K562 (cell line): Measurements from ENCODE around the gene TRPC3. TPM values are rescaled to one million over a fixed set of nuclear protein-coding genes. Genes with fewer than 3 reads are reported as not detected.

Experiments
- ATAC-seq: fragments of 200-7000 bp; cut with Tn5 transposase; 3 replicates; pipeline ENCODE4 v1.9.1; 2020; ENCODE audit warnings: moderate library complexity
- BruUV-seq: library from RNA; stranded (reverse); fragments of 400-500 nt; replicated peaks from 2 replicates; lab custom pipeline; 2021; lab: Mats Ljungman, UMichigan
- CTCF ChIA-PET: fragments of 300-600 bp; formaldehyde crosslinking; extraction: SDS; loops from one replicate; lab custom pipeline; 2021; ENCODE audit warnings: low intra/inter-chr PET ratio; lab: Yijun Ruan, JAX
- POLR2A ChIA-PET: fragments of 300-600, 350-650 bp; sonication (Branson Sonifier 250); formaldehyde crosslinking; extraction: SDS; loops from one replicate; lab custom pipeline; 2021; ENCODE audit warnings: antibody characterized with exemption, inconsistent platforms; lab: Yijun Ruan, JAX
- DNase-seq, 4 experiments: peaks; one replicate each; pipeline versions ENCODE4 v3.0.0 to v3.0.0-alpha.2; 2011 to 2018; ENCODE audit warnings: low spot score in 3 of 4, mixed read lengths in 3 of 4; ENCODE audit errors: extremely low read depth in 1 of 4
- FAIRE-seq: peaks from 2 replicates; lab custom pipeline; 2011; peaks lifted over from hg19 to GRCh38; lab: Jason Lieb, UNC
- H2AFZ ChIP-seq: 2 replicates; pipeline ENCODE4 v1.6.0; 2011; ENCODE audit warnings: low read depth, low read length, control low read depth, inconsistent platforms
- H3K27ac ChIP-seq: fragments of 200-600 bp; 3 replicates; pipeline ENCODE4 v1.8.0; 2011; ENCODE audit warnings: low read depth, mild to moderate bottlenecking, control low read depth, inconsistent platforms, low read length, moderate library complexity, mixed read lengths; ENCODE audit errors: extremely low read depth
- H3K27me3 ChIP-seq, 2 experiments: fragments of 300-600 bp in 1 of 2; 2 replicates in 1 of 2; 3 replicates in 1 of 2; pipeline versions ENCODE4 v1.6.0 to v1.8.0; 2011; ENCODE audit warnings: inconsistent platforms in 2 of 2, low read length in 2 of 2, mild to moderate bottlenecking in 1 of 2, mixed read lengths in 1 of 2, moderate library complexity in 1 of 2; ENCODE audit not compliant: control insufficient read depth in 2 of 2, insufficient read depth in 2 of 2
- H3K36me3 ChIP-seq: fragments of 300-600 bp; 3 replicates; pipeline ENCODE4 v1.8.0; 2011; ENCODE audit warnings: mild to moderate bottlenecking, low read length, inconsistent platforms; ENCODE audit not compliant: control insufficient read depth, insufficient read depth
- H3K4me1 ChIP-seq, 2 experiments: fragments of 200-600 bp in 1 of 2; replicated peaks in 1 of 2; 2 replicates in 1 of 2; 3 replicates in 1 of 2; pipeline versions ENCODE4 v1.5.1 to v1.8.0; 2011; ENCODE audit warnings: inconsistent platforms in 2 of 2, low read length in 2 of 2, mild to moderate bottlenecking in 1 of 2, mixed read lengths in 1 of 2, moderate library complexity in 1 of 2; ENCODE audit not compliant: control insufficient read depth in 2 of 2, insufficient read depth in 2 of 2
- H3K4me2 ChIP-seq: 2 replicates; pipeline ENCODE4 v1.6.1; 2011; ENCODE audit warnings: low read length, control low read depth, inconsistent platforms, mixed read lengths; ENCODE audit not compliant: insufficient read depth
- H3K4me3 ChIP-seq: fragments of 200-600 bp; sonication (generic), shearing (Covaris generic); 2 replicates; pipeline ENCODE4 v1.5.1; 2016; ENCODE audit warnings: control low read depth, inconsistent platforms
- H3K79me2 ChIP-seq: fragments of 200-600 bp; 3 replicates; pipeline ENCODE4 v1.8.0; 2011; ENCODE audit warnings: low read length, inconsistent platforms; ENCODE audit not compliant: control insufficient read depth, insufficient read depth
- H3K9ac ChIP-seq, 2 experiments: 2 replicates each; pipeline versions ENCODE4 v1.6.0 to v1.6.1; 2011; ENCODE audit warnings: low read depth in 2 of 2, low read length in 2 of 2, control low read depth in 1 of 2, inconsistent platforms in 1 of 2, mild to moderate bottlenecking in 1 of 2, mixed read lengths in 1 of 2; ENCODE audit not compliant: insufficient read depth in 1 of 2
- H3K9me1 ChIP-seq: one replicate; pipeline ENCODE4 v1.6.0; 2011; ENCODE audit warnings: inconsistent platforms, mild to moderate bottlenecking, low read length, moderate library complexity; ENCODE audit not compliant: control insufficient read depth, insufficient read depth
- H3K9me3 ChIP-seq: replicated peaks from 2 replicates; pipeline ENCODE4 v1.5.1; 2011; ENCODE audit warnings: low read depth, low read length, inconsistent platforms; ENCODE audit not compliant: control insufficient read depth, insufficient read depth
- H4K20me1 ChIP-seq: replicated peaks from 2 replicates; pipeline ENCODE4 v1.6.1; 2011; ENCODE audit warnings: low read length, inconsistent platforms, mixed read lengths; ENCODE audit not compliant: control insufficient read depth, insufficient read depth
- ELF1 ChIP-seq: fragments of 200-800 bp; sonication (Bioruptor generic); IDR thresholded peaks from 2 replicates; pipeline ENCODE4 v1.6.1; 2016; ENCODE audit warnings: missing genetic modification characterization, missing compliant biosample characterization
- FOXA1 ChIP-seq: fragments of 450-650 bp; IDR thresholded peaks from 2 replicates; pipeline ENCODE4 v1.6.1; 2016; ENCODE audit warnings: mild to moderate bottlenecking, borderline replicate concordance
- MAFF ChIP-seq: IDR thresholded peaks from 2 replicates; pipeline ENCODE4 v1.6.1; 2012; ENCODE audit warnings: low read length, improper control_type of control experiment
- MAFG ChIP-seq: fragments of 450-650 bp; conservative IDR thresholded peaks from 2 replicates; pipeline ENCODE4 v1.6.1; 2016; ENCODE audit warnings: missing genetic modification characterization, missing compliant biosample characterization
- MAZ ChIP-seq, 2 experiments: fragments of 450-650 bp in 1 of 2; sonication (generic) in 1 of 2; formaldehyde crosslinking; IDR thresholded peaks in 1 of 2; conservative IDR thresholded peaks in 1 of 2; 2 replicates each; pipeline versions ENCODE4 v1.4.0 to v1.5.0; 2020; ENCODE audit warnings: mild to moderate bottlenecking in 1 of 2, missing genetic modification reagents in 1 of 2
- NFE2L1 ChIP-seq: fragments of 450-650 bp; IDR thresholded peaks from 2 replicates; pipeline ENCODE4 v1.6.1; 2016; ENCODE audit warnings: missing genetic modification characterization, low read depth, mild to moderate bottlenecking, missing compliant biosample characterization, moderate library complexity, borderline replicate concordance
- POLR2A ChIP-seq: fragments of 450-650 bp; conservative IDR thresholded peaks from 2 replicates; pipeline ENCODE4 v1.6.1; 2016
- RBFOX2 ChIP-seq: fragments of 200-400 bp; formaldehyde crosslinking; IDR thresholded peaks from 2 replicates; pipeline ENCODE4 v1.6.1; 2017; ENCODE audit warnings: low read depth, mild to moderate bottlenecking, low read length, moderate library complexity
- RCOR1 ChIP-seq, 2 experiments: IDR thresholded peaks; 2 replicates each; pipeline ENCODE4 v1.6.1; 2012; ENCODE audit warnings: low read depth in 2 of 2, low read length in 2 of 2, borderline replicate concordance in 1 of 2, improper control_type of control experiment in 1 of 2
- SMAD1 ChIP-seq: fragments of 150-350 bp; IDR thresholded peaks from 2 replicates; pipeline ENCODE4 v1.6.1; 2014; ENCODE audit warnings: low read length, low read depth; ENCODE audit not compliant: partially characterized antibody
- SMC3 ChIP-seq: conservative IDR thresholded peaks from 2 replicates; pipeline ENCODE4 v1.6.1; 2011; ENCODE audit warnings: low read depth, low read length, improper control_type of control experiment; ENCODE audit not compliant: insufficient read depth
- YY1 ChIP-seq, 3 experiments: IDR thresholded peaks; 2 replicates each; pipeline ENCODE4 v1.6.1; 2011; ENCODE audit warnings: low read length in 2 of 3, mild to moderate bottlenecking in 2 of 3, moderate library complexity in 2 of 3, borderline replicate concordance in 1 of 3, control low read depth in 1 of 3, low read depth in 1 of 3; ENCODE audit not compliant: insufficient read depth in 3 of 3, insufficient replicate concordance in 2 of 3, control insufficient read depth in 1 of 3, insufficient read length in 1 of 3; ENCODE audit errors: extremely low read depth in 1 of 3
- ZBTB7A ChIP-seq: IDR thresholded peaks from 2 replicates; pipeline ENCODE4 v1.6.1; 2011; ENCODE audit warnings: low read depth, mild to moderate bottlenecking, low read length, moderate library complexity, borderline replicate concordance; ENCODE audit not compliant: control insufficient read depth
- ZFX ChIP-seq: sonication (generic); formaldehyde crosslinking; IDR thresholded peaks from 2 replicates; pipeline ENCODE4 v1.8.0; 2022; ENCODE audit warnings: mild to moderate bottlenecking, missing genetic modification reagents, moderate library complexity
- ZNF134 ChIP-seq: fragments of 250-450 bp; sonication (Bioruptor Pico); conservative IDR thresholded peaks from 2 replicates; pipeline ENCODE4 v1.4.0; 2020
- ZNF316 ChIP-seq: fragments of 450-650 bp; IDR thresholded peaks from 2 replicates; pipeline ENCODE4 v1.6.1; 2016
- WGBS: fragments of 100-300 bp; shearing (Covaris generic); methylation state at CpG from one replicate; pipeline ENCODE4 v1.1.6; 2016; ENCODE audit warnings: low coverage, mixed read lengths; ENCODE audit not compliant: insufficient coverage; ENCODE audit errors: missing lambda C conversion rate; 5-methylcytosine and 5-hydroxymethylcytosine counted together
- in situ Hi-C: fragments of 300-500 bp; cut with MboI; formaldehyde crosslinking; loops from 4 replicates; pipeline ENCODE4 v1.15.0; 2018; ENCODE audit warnings: inconsistent platforms, mixed read lengths
- intact Hi-C: fragments of 100-400 bp; cut with micrococcal nuclease; formaldehyde crosslinking; loops from 2 replicates; pipeline ENCODE4 v1.14.2; 2022
- polyA plus RNA-seq, 8 experiments: library from polyadenylated mRNA; depleted of rRNA in 4 of 8; stranded (reverse) in 5 of 8; unstranded in 3 of 8; fragments of >200 nt; fragmentation: Nextera tagmentation in 2 of 8; fragmentation: Illumina TruSeq in 1 of 8; extraction: Ambion mirVana in 2 of 8; extraction: Trizol in 1 of 8; gene quantifications; 2 replicates each; pipeline versions ENCODE4 v1.2.1 to v1.2.3, GENCODE V29; 2011 to 2014; ENCODE audit warnings: inconsistent platforms in 1 of 8, missing spikeins in 1 of 8
- total RNA-seq, 7 experiments: library from RNA; depleted of rRNA in 6 of 7; stranded (reverse); fragments of >200 nt in 6 of 7; fragmentation: Illumina TruSeq in 2 of 7; extraction: Trizol in 2 of 7; gene quantifications; 2 replicates each; pipeline versions ENCODE4 v1.2.1 to v1.2.3, GENCODE V29; 2011 to 2021; ENCODE audit warnings: low replicate concordance in 1 of 7

TRPC3 gene
- total and polyA plus RNA-seq, 9 of the 15 experiments (the other 6 are each of a cell fraction or from before 2014, with no cell fraction given), result 0.01 to 0.27 (median 0.11) TPM

- no peak for FAIRE-seq
- ChIA-PET POLR2A (no interaction called here), CTCF (no interaction called here)
- DNase-seq, result peak in 1 of 4 experiments; percentile 6
- peak; percentile 63 for ATAC-seq
- no peaks in the 10 kb centered on the region for H3K9me1 ChIP-seq
- peak overlapping the region; percentile 25; the same call in 1 of the 2 replicates for H3K4me2 ChIP-seq
- H3K27me3 ChIP-seq, result peaks cover 0 to 4% of the 10 kb centered on the region in 2 experiments; a peak in 2 of 5 replicates
- BruUV-seq, result no TSS peak
- H4K20me1 ChIP-seq, result no peaks in the 10 kb centered on the region
- intact Hi-C loops, result no loop called here
- H3K27ac ChIP-seq, result no peak overlapping the region
- H3K4me1 ChIP-seq, result no peaks in the 10 kb centered on the region
- H3K4me3 ChIP-seq, result no peak overlapping the region
- TF ChIP-seq ELF1 (0 out of 2 replicates have a peak, but pooled peaks have one; percentile 20), MAZ (CRISPR knock-in tag; conservative IDR thresholded peaks at IDR 0.05 in 1 of 2, IDR thresholded peaks at IDR 0.05 in 1 of 2) (no peak), SMAD1 (no peak)
- H3K9me3 ChIP-seq, result no peaks in the 10 kb centered on the region
- in situ Hi-C loops, result loop anchor here (10.0 kb wide), 1 partner anchor 677 kb away; no protein-coding TSS in a partner anchor
- H3K36me3 ChIP-seq, result no peaks in the 10 kb centered on the region
- no peak overlapping the region for H3K9ac ChIP-seq
- under 1% methylated on average over 6 of the region's 6 CpGs for WGBS
- H3K79me2 ChIP-seq, result no peaks in the 10 kb centered on the region
- peak overlapping the region; percentile 62 for H2AFZ ChIP-seq
Observed at GRCh38 chr4:121898150-121898549, 53.7 kb downstream of the TRPC3 start.

- Histone ChIP-seq H3K4me3 (no peak overlapping the region), H3K9me3 (no peaks in the 10 kb centered on the region), H3K79me2 (no peaks in the 10 kb centered on the region), H3K4me2 (no peak overlapping the region), H3K9me1 (no peaks in the 10 kb centered on the region), H3K36me3 (no peaks in the 10 kb centered on the region), H3K27me3 (no peaks in the 10 kb centered on the region), H3K27ac (no peak overlapping the region), H4K20me1 (no peaks in the 10 kb centered on the region), H2AFZ (no peak overlapping the region), H3K9ac (no peak overlapping the region), H3K4me1 (no peaks in the 10 kb centered on the region)
- ChIA-PET POLR2A (no interaction called here), CTCF (no interaction called here)
- WGBS, result 57% methylated on average over 1 of the region's 1 CpG
- BruUV-seq, result no TSS peak
- intact Hi-C loops, result no loop called here
- ATAC-seq (no peak), FAIRE-seq (no peak), DNase-seq (no peak)
- TF ChIP-seq ZBTB7A, result no peak
- TF ChIP-seq RBFOX2, result no peak
- no peak for TF ChIP-seq RCOR1 (IDR thresholded peaks at IDR 0.05; ENCODE audit: borderline replicate concordance in 1 of 2, low read depth in 2 of 2, low read length in 2 of 2)
- no peak for TF ChIP-seq YY1 (IDR thresholded peaks at IDR 0.05; ENCODE audit: borderline replicate concordance in 1 of 3, control insufficient read depth in 1 of 3, extremely low read depth in 1 of 3, insufficient read depth in 3 of 3, insufficient read length in 1 of 3, insufficient replicate concordance in 2 of 3, low read depth in 1 of 3, low read length in 2 of 3)
- no peak for TF ChIP-seq ZNF316
- no peak for TF ChIP-seq ZNF134 (CRISPR knock-in tag)
- TF ChIP-seq MAFG (tag), result peak; percentile 47
- TF ChIP-seq NFE2L1, result peak; percentile 49; the same call in 1 of the 2 replicates
- no peak for TF ChIP-seq FOXA1
- TF ChIP-seq ZFX, result no peak
- no peak for TF ChIP-seq POLR2A
- TF ChIP-seq SMC3, result no peak
- 0 out of 2 replicates have a peak, but pooled peaks have one; percentile 32 for TF ChIP-seq MAFF
- in situ Hi-C loops, result no loop called here
Observed at GRCh38 chr4:121888134-121888533, 63.7 kb downstream of the TRPC3 start.
